ENCODE data around the gene CC2D1B. TPM values are rescaled to one million over a fixed set of nuclear protein-coding genes. Genes with fewer than 3 reads are reported as not detected.

The CC2D1B gene
- total and polyA plus RNA-seq, 9 of the 15 experiments (the other 6 are each of a cell fraction or from before 2014, with no cell fraction given) = 1.2 to 33.6 (median 25.5) TPM

DNA sequence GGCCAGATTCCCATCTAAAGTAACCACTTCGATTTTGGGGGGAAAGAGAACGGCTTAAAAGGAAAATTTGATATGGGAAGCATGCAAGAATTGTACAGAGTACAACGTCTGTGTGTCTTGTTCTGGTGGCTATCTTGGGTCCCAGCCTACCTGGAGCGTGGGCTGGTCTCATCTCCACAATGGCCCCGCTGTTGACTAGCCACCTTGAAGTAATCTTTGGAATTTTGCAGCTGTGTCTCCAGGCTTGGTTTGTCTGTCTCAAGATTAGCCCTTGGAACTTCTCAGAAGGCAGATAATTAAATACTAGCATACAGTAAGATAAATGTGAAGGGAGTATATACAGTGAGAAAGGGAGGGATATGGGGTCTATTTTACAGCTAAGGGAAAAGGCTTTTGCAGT is 1.3 kb upstream of the CC2D1B start:
- peak overlapping the region; percentile 91 for H3K4me2 ChIP-seq (ENCODE audit: insufficient read depth, low read length)
- in situ Hi-C loops (cut with MboI) (no loop called here), intact Hi-C loops (cut with micrococcal nuclease) (loop anchor here (2.0 kb wide), 1 partner anchor 224 kb away; the partner anchor contains the start of gene ZFYVE9)
- no peak for FAIRE-seq
- CTCF ChIA-PET (ENCODE audit: low intra/inter-chr PET ratio) = interaction anchor here (0.6 kb wide), 1 partner anchor 366 kb away, joined by 7 read pairs; no protein-coding TSS in a partner anchor
- DNase-seq (ENCODE audit: extremely low read depth in 1 of 4, low spot score in 3 of 4) = peak in 1 of 4 experiments; percentile 37
- ATAC-seq = no peak
- peaks cover 5% of the 10 kb centered on the region for H3K9me1 ChIP-seq (ENCODE audit: control insufficient read depth, insufficient read depth, low read length)
- no peaks in the 10 kb centered on the region for H3K27me3 ChIP-seq (ENCODE audit: control insufficient read depth in 2 of 2, insufficient read depth in 2 of 2, low read length in 2 of 2)
- POLR2A ChIA-PET = interaction anchor here (0.6 to 3.7 kb wide), 6 partner anchors 9 to 327 kb away, joined by 3 to 29 read pairs (median 3); partner anchors contain the start of genes ORC1 and PRPF38A
- no peaks in the 10 kb centered on the region; the same call in 1 of the 2 replicates for H4K20me1 ChIP-seq (replicated peaks; ENCODE audit: control insufficient read depth, insufficient read depth, low read length)
- H3K27ac ChIP-seq (ENCODE audit: extremely low read depth, low read depth, low read length) = peak overlapping the region; percentile 37; the same call in 2 of the 3 replicates
- H3K36me3 ChIP-seq (ENCODE audit: control insufficient read depth, insufficient read depth, low read length) = peaks cover 38% of the 10 kb centered on the region
- 27% methylated on average over 5 of the region's 5 CpGs for WGBS (ENCODE audit: insufficient coverage, low coverage, missing lambda C conversion rate)
- TF ChIP-seq CBFA2T3 (IDR thresholded peaks at IDR 0.05) = peak; percentile 52
- TF ChIP-seq, protein P1, sequence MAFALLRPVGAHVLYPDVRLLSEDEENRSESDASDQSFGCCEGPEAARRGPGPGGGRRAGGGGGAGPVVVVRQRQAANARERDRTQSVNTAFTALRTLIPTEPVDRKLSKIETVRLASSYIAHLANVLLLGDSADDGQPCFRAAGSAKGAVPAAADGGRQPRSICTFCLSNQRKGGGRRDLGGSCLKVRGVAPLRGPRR (CRISPR knock-in tag; IDR thresholded peaks at IDR 0.05) = no peak
- TF ChIP-seq CBFA2T2 (conservative IDR thresholded peaks at IDR 0.05) = 0 out of 2 replicates have a peak, but pooled peaks have one; percentile 22
- H3K9me3 ChIP-seq (replicated peaks; ENCODE audit: control insufficient read depth, insufficient read depth, low read depth, low read length) = no peaks in the 10 kb centered on the region
- BruUV-seq (replicated peaks) = no TSS peak
- peak overlapping the region; percentile 34 for H2AFZ ChIP-seq (ENCODE audit: low read depth, low read length)
- peak overlapping the region; percentile 6 to 71; a peak in 1 of 4 replicates for H3K9ac ChIP-seq (ENCODE audit: insufficient read depth in 1 of 2, low read depth in 2 of 2, low read length in 2 of 2)
- peaks cover 21 to 36% of the 10 kb centered on the region in 2 experiments for H3K4me1 ChIP-seq (replicated peaks in 1 of 2; ENCODE audit: control insufficient read depth in 2 of 2, insufficient read depth in 2 of 2, low read length in 2 of 2)
- no peak overlapping the region for H3K4me3 ChIP-seq
- H3K79me2 ChIP-seq (ENCODE audit: control insufficient read depth, insufficient read depth, low read length) = peaks cover 22% of the 10 kb centered on the region

DNA sequence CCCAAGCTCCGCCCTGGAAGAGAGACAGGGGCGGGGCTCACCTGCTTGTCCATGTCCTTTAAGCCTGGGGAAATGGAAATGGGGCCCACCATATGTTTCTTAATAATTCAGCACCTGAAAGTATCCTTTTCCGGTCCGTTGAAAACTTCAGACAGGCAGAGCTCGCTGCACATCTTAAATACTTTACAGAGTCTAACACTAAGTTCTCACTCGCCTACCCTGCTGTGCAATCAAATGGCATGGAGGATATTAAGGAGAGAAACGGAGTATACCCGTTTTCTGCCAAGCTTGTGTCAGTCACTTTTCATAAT is 467 bp upstream of the CC2D1B start:
- H3K27ac ChIP-seq (ENCODE audit: extremely low read depth, low read depth, low read length) = peak overlapping the region; percentile 34; the same call in 2 of the 3 replicates
- FAIRE-seq = no peak
- ATAC-seq = no peak
- no peak for TF ChIP-seq RCOR1 (IDR thresholded peaks at IDR 0.05; ENCODE audit: borderline replicate concordance in 1 of 2, low read depth in 2 of 2, low read length in 2 of 2)
- TF ChIP-seq, protein P2, sequence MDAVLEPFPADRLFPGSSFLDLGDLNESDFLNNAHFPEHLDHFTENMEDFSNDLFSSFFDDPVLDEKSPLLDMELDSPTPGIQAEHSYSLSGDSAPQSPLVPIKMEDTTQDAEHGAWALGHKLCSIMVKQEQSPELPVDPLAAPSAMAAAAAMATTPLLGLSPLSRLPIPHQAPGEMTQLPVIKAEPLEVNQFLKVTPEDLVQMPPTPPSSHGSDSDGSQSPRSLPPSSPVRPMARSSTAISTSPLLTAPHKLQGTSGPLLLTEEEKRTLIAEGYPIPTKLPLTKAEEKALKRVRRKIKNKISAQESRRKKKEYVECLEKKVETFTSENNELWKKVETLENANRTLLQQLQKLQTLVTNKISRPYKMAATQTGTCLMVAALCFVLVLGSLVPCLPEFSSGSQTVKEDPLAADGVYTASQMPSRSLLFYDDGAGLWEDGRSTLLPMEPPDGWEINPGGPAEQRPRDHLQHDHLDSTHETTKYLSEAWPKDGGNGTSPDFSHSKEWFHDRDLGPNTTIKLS (IDR thresholded peaks at IDR 0.05; ENCODE audit: borderline replicate concordance, low read depth) = no peak
- 0 out of 2 replicates have a peak, but pooled peaks have one; percentile 9 for TF ChIP-seq SP1 (CRISPR knock-in tag; IDR thresholded peaks at IDR 0.05)
- 0 out of 2 replicates have a peak, but pooled peaks have one; percentile 11 for TF ChIP-seq FOXM1 (IDR thresholded peaks at IDR 0.05; ENCODE audit: low read depth)
- no peak for TF ChIP-seq FOXM1 (CRISPR knock-in tag; IDR thresholded peaks at IDR 0.05; ENCODE audit: low read depth)
- TF ChIP-seq YY1 (IDR thresholded peaks at IDR 0.05; ENCODE audit: borderline replicate concordance in 1 of 3, control insufficient read depth in 1 of 3, extremely low read depth in 1 of 3, insufficient read depth in 3 of 3, insufficient read length in 1 of 3, insufficient replicate concordance in 2 of 3, low read depth in 1 of 3, low read length in 2 of 3) = peak in 1 of 3 experiments; percentile 5
- TF ChIP-seq, protein P3, sequence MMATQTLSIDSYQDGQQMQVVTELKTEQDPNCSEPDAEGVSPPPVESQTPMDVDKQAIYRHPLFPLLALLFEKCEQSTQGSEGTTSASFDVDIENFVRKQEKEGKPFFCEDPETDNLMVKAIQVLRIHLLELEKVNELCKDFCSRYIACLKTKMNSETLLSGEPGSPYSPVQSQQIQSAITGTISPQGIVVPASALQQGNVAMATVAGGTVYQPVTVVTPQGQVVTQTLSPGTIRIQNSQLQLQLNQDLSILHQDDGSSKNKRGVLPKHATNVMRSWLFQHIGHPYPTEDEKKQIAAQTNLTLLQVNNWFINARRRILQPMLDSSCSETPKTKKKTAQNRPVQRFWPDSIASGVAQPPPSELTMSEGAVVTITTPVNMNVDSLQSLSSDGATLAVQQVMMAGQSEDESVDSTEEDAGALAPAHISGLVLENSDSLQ (IDR thresholded peaks at IDR 0.05) = 0 out of 2 replicates have a peak, but pooled peaks have one; percentile 70
- 0 out of 2 replicates have a peak, but pooled peaks have one; percentile 70 for TF ChIP-seq HDGF (IDR thresholded peaks at IDR 0.05)
- intact Hi-C loops (cut with micrococcal nuclease) = loop anchor here (2.0 kb wide), 1 partner anchor 224 kb away; the partner anchor contains the start of gene ZFYVE9
- H3K27me3 ChIP-seq (ENCODE audit: control insufficient read depth in 2 of 2, insufficient read depth in 2 of 2, low read length in 2 of 2) = no peaks in the 10 kb centered on the region
- peaks cover 22% of the 10 kb centered on the region for H3K79me2 ChIP-seq (ENCODE audit: control insufficient read depth, insufficient read depth, low read length)
- no peak for DNase-seq (ENCODE audit: extremely low read depth in 1 of 4, low spot score in 3 of 4)
- peaks cover 21 to 37% of the 10 kb centered on the region in 2 experiments for H3K4me1 ChIP-seq (replicated peaks in 1 of 2; ENCODE audit: control insufficient read depth in 2 of 2, insufficient read depth in 2 of 2, low read length in 2 of 2)
- H3K9ac ChIP-seq (ENCODE audit: insufficient read depth in 1 of 2, low read depth in 2 of 2, low read length in 2 of 2) = peak overlapping the region; percentile 95 to 98
- H3K9me1 ChIP-seq (ENCODE audit: control insufficient read depth, insufficient read depth, low read length) = peaks cover 5% of the 10 kb centered on the region
- H4K20me1 ChIP-seq (replicated peaks; ENCODE audit: control insufficient read depth, insufficient read depth, low read length) = no peaks in the 10 kb centered on the region; the same call in 1 of the 2 replicates
- H2AFZ ChIP-seq (ENCODE audit: low read depth, low read length) = peak overlapping the region; percentile 34
- POLR2A ChIA-PET = interaction anchor here (0.6 to 3.7 kb wide), 16 partner anchors 9 to 487 kb away, joined by 3 to 29 read pairs (median 3); partner anchors contain the start of genes ORC1 and PRPF38A
- H3K4me2 ChIP-seq (ENCODE audit: insufficient read depth, low read length) = peak overlapping the region; percentile 91
- in situ Hi-C loops (cut with MboI) = no loop called here
- peaks cover 42% of the 10 kb centered on the region; the same call in 2 of the 3 replicates for H3K36me3 ChIP-seq (ENCODE audit: control insufficient read depth, insufficient read depth, low read length)
- peak overlapping the region; percentile 77 for H3K4me3 ChIP-seq
- CTCF ChIA-PET (ENCODE audit: low intra/inter-chr PET ratio) = interaction anchor here (1.0 kb wide), 1 partner anchor 318 kb away, joined by 3 read pairs; no protein-coding TSS in a partner anchor
- BruUV-seq (replicated peaks) = no TSS peak
- H3K9me3 ChIP-seq (replicated peaks; ENCODE audit: control insufficient read depth, insufficient read depth, low read depth, low read length) = no peaks in the 10 kb centered on the region
- WGBS (ENCODE audit: insufficient coverage, low coverage, missing lambda C conversion rate) = 11% methylated on average over 8 of the region's 8 CpGs
